ENCODE measurements around the gene GANC. TPM values are rescaled to one million over a fixed set of nuclear protein-coding genes. Genes with fewer than 3 reads are reported as not detected.
"Not testable (repeated sequence)": the region's sequence is repeated elsewhere in the genome, so short reads cannot be mapped to it uniquely, and the experiment has no call there.

The GANC gene
- total RNA-seq, 1 experiment from 2014 or later, result 12.6 TPM

GRCh38 chr15:42287931-42288330 lies 14.9 kb downstream of the GANC start:
- no peaks in the 10 kb centered on the region for H3K36me3 ChIP-seq (ENCODE audit: control insufficient read depth, insufficient read depth, low read length)
- ChIA-PET CTCF (no interaction called here), POLR2A (no interaction called here)
- H3K27me3 Mint-ChIP-seq (ENCODE audit: insufficient read depth, unreplicated experiment), result no peaks in the 10 kb centered on the region
- H3K4me1 Mint-ChIP-seq (ENCODE audit: low read depth, unreplicated experiment), result peaks cover 16% of the 10 kb centered on the region
- H3K9me3 Mint-ChIP-seq (ENCODE audit: unreplicated experiment), result no peaks in the 10 kb centered on the region
- H3K27ac Mint-ChIP-seq (ENCODE audit: unreplicated experiment), result no peak overlapping the region
- no peak for DNase-seq
- peaks cover 16% of the 10 kb centered on the region for H3K4me1 ChIP-seq
- no TSS peak for BruUV-seq (replicated peaks)
- H3K9me3 ChIP-seq, result no peaks in the 10 kb centered on the region
- H3K36me3 Mint-ChIP-seq (ENCODE audit: insufficient read depth, unreplicated experiment), result no peaks in the 10 kb centered on the region
- intact Hi-C loops (cut with micrococcal nuclease; ENCODE audit: unreplicated experiment), result no loop called here
- no peaks in the 10 kb centered on the region for H3K27me3 ChIP-seq (replicated peaks; ENCODE audit: control insufficient read depth, insufficient read depth, low read length)
- H3K4me3 Mint-ChIP-seq (ENCODE audit: unreplicated experiment), result no peak overlapping the region
- TF ChIP-seq CTCF (IDR thresholded peaks at IDR 0.05; ENCODE audit: insufficient read depth in 1 of 2, low read depth in 1 of 2, low read length in 1 of 2, severe bottlenecking in 1 of 2, unreplicated experiment in 1 of 2), result no peak
- no peak overlapping the region for H3K4me3 ChIP-seq (ENCODE audit: low read depth, low read length)

GRCh38 chr15:42289166-42289565 lies 16.2 kb downstream of the GANC start:
- no peak for DNase-seq
- H3K9me3 Mint-ChIP-seq (ENCODE audit: unreplicated experiment), result no peaks in the 10 kb centered on the region
- CTCF ChIA-PET, result no interaction called here
- no peaks in the 10 kb centered on the region for H3K36me3 Mint-ChIP-seq (ENCODE audit: insufficient read depth, unreplicated experiment)
- Histone ChIP-seq H3K27me3 (replicated peaks; ENCODE audit: control insufficient read depth, insufficient read depth, low read length) (no peaks in the 10 kb centered on the region), H3K4me3 (ENCODE audit: low read depth, low read length) (no peak overlapping the region), H3K9me3 (no peaks in the 10 kb centered on the region), H3K4me1 (peaks cover 16% of the 10 kb centered on the region), H3K36me3 (ENCODE audit: control insufficient read depth, insufficient read depth, low read length) (no peaks in the 10 kb centered on the region)
- no peak overlapping the region for H3K27ac Mint-ChIP-seq (ENCODE audit: unreplicated experiment)
- intact Hi-C loops (cut with micrococcal nuclease; ENCODE audit: unreplicated experiment), result no loop called here
- no peak overlapping the region for H3K4me3 Mint-ChIP-seq (ENCODE audit: unreplicated experiment)
- BruUV-seq (replicated peaks), result no TSS peak
- no peaks in the 10 kb centered on the region for H3K27me3 Mint-ChIP-seq (ENCODE audit: insufficient read depth, unreplicated experiment)
- H3K4me1 Mint-ChIP-seq (ENCODE audit: low read depth, unreplicated experiment), result peaks cover 16% of the 10 kb centered on the region
- POLR2A ChIA-PET, result no interaction called here
- no peak for TF ChIP-seq CTCF (IDR thresholded peaks at IDR 0.05; ENCODE audit: insufficient read depth in 1 of 2, low read depth in 1 of 2, low read length in 1 of 2, severe bottlenecking in 1 of 2, unreplicated experiment in 1 of 2)

GRCh38 chr15:42301004-42301403 lies 28.0 kb downstream of the GANC start:
- H3K4me3 ChIP-seq (ENCODE audit: low read depth, low read length); H3K27me3 Mint-ChIP-seq (ENCODE audit: insufficient read depth, unreplicated experiment); POLR2A ChIA-PET; DNase-seq; intact Hi-C loops (cut with micrococcal nuclease; ENCODE audit: unreplicated experiment); H3K36me3 Mint-ChIP-seq (ENCODE audit: insufficient read depth, unreplicated experiment); BruUV-seq (replicated peaks); H3K4me1 ChIP-seq; CTCF ChIA-PET; H3K36me3 ChIP-seq (ENCODE audit: control insufficient read depth, insufficient read depth, low read length); H3K4me3 Mint-ChIP-seq (ENCODE audit: unreplicated experiment); H3K27ac Mint-ChIP-seq (ENCODE audit: unreplicated experiment); H3K9me3 ChIP-seq; H3K27me3 ChIP-seq (replicated peaks; ENCODE audit: control insufficient read depth, insufficient read depth, low read length); H3K4me1 Mint-ChIP-seq (ENCODE audit: low read depth, unreplicated experiment): not testable (repeated sequence)
- peaks cover 25% of the 10 kb centered on the region for H3K9me3 Mint-ChIP-seq (ENCODE audit: unreplicated experiment)

DNA sequence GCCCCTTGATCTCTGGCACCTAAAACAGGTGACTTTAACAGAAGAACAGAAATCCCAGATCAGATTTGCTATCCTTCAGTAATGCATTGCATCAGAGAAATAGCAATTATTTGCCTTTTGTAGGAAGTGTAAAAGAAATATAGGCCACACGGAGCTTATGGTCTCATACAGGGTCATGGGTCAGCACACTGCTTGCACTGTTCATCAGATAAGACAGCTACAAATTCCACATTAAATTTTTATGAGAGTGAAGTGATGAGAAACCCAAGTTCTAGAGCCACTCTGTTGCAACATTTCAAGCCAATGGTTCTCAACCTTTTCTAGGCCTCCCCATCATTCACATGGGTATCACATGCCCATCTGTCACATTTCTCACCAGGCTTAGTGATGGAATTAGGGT lies 33.7 kb downstream of the GANC start:
- intact Hi-C loops (cut with micrococcal nuclease; ENCODE audit: unreplicated experiment), result no loop called here
- no peak for DNase-seq
- H3K36me3 Mint-ChIP-seq (ENCODE audit: insufficient read depth, unreplicated experiment), result no peaks in the 10 kb centered on the region
- peaks cover 25% of the 10 kb centered on the region for H3K9me3 Mint-ChIP-seq (ENCODE audit: unreplicated experiment)
- H3K4me1 Mint-ChIP-seq (ENCODE audit: low read depth, unreplicated experiment), result no peaks in the 10 kb centered on the region
- H3K27ac Mint-ChIP-seq (ENCODE audit: unreplicated experiment), result no peak overlapping the region
- no peaks in the 10 kb centered on the region for H3K36me3 ChIP-seq (ENCODE audit: control insufficient read depth, insufficient read depth, low read length)
- H3K4me3 Mint-ChIP-seq (ENCODE audit: unreplicated experiment), result no peak overlapping the region
- BruUV-seq (replicated peaks), result no TSS peak
- no peaks in the 10 kb centered on the region for H3K27me3 Mint-ChIP-seq (ENCODE audit: insufficient read depth, unreplicated experiment)
- no peaks in the 10 kb centered on the region for H3K9me3 ChIP-seq
- no peaks in the 10 kb centered on the region for H3K27me3 ChIP-seq (replicated peaks; ENCODE audit: control insufficient read depth, insufficient read depth, low read length)
- CTCF ChIA-PET, result no interaction called here
- no peak for TF ChIP-seq CTCF (IDR thresholded peaks at IDR 0.05; ENCODE audit: insufficient read depth in 1 of 2, low read depth in 1 of 2, low read length in 1 of 2, severe bottlenecking in 1 of 2, unreplicated experiment in 1 of 2)
- POLR2A ChIA-PET, result no interaction called here
- H3K4me1 ChIP-seq, result no peaks in the 10 kb centered on the region
- no peak overlapping the region for H3K4me3 ChIP-seq (ENCODE audit: low read depth, low read length)
